Astrocyte (in vitro differentiated cells and primary cell): Measurements from ENCODE around the gene C1orf105. TPM values are rescaled to one million over a fixed set of nuclear protein-coding genes. Genes with fewer than 3 reads are reported as not detected.

Experiments
- DNase-seq: peaks from one replicate; pipeline ENCODE4 v3.0.0-alpha.2; 2010; ENCODE audit warnings: low read depth
- FAIRE-seq: peaks from 2 replicates; lab custom pipeline; 2011; peaks lifted over from hg19 to GRCh38; lab: Jason Lieb, UNC
- H2AFZ ChIP-seq: 2 replicates; pipeline ENCODE4 v1.6.0; 2012; ENCODE audit warnings: low read depth, low read length, inconsistent platforms
- H3K27ac ChIP-seq: 2 replicates; pipeline ENCODE4 v1.5.1; 2011; ENCODE audit warnings: low read depth, low read length, inconsistent platforms
- H3K27me3 ChIP-seq: 2 replicates; pipeline ENCODE4 v1.6.0; 2011; ENCODE audit warnings: low read length, inconsistent platforms; ENCODE audit not compliant: insufficient read depth
- H3K36me3 ChIP-seq: 2 replicates; pipeline ENCODE4 v1.5.1; 2011; ENCODE audit warnings: low read length, inconsistent platforms; ENCODE audit not compliant: insufficient read depth
- H3K4me1 ChIP-seq: 2 replicates; pipeline ENCODE4 v1.5.1; 2011; ENCODE audit warnings: low read length, inconsistent platforms; ENCODE audit not compliant: insufficient read depth
- H3K4me2 ChIP-seq: 2 replicates; pipeline ENCODE4 v1.6.0; 2012; ENCODE audit warnings: low read length, inconsistent platforms
- H3K4me3 ChIP-seq: 2 replicates; pipeline ENCODE4 v1.5.1; 2011; ENCODE audit warnings: low read depth, mild to moderate bottlenecking, low read length, inconsistent platforms; ENCODE audit not compliant: insufficient read depth
- H3K79me2 ChIP-seq: 2 replicates; pipeline ENCODE4 v1.6.0; 2012; ENCODE audit warnings: mild to moderate bottlenecking, low read length, inconsistent platforms; ENCODE audit not compliant: insufficient read depth
- H3K9ac ChIP-seq: 2 replicates; pipeline ENCODE4 v1.6.0; 2012; ENCODE audit warnings: mild to moderate bottlenecking, low read length, inconsistent platforms
- H3K9me3 ChIP-seq: 2 replicates; pipeline ENCODE4 v1.5.1; 2012; ENCODE audit warnings: low read depth, mild to moderate bottlenecking, low read length, inconsistent platforms; ENCODE audit not compliant: insufficient read depth
- H4K20me1 ChIP-seq: 2 replicates; pipeline ENCODE4 v1.6.0; 2012; ENCODE audit warnings: low read length, inconsistent platforms; ENCODE audit not compliant: insufficient read depth
- H3K27ac Mint-ChIP-seq: one replicate; pipeline ENCODE4 v1.8.0; 2021; ENCODE audit warnings: mild to moderate bottlenecking, mixed read lengths; ENCODE audit not compliant: unreplicated experiment
- H3K27me3 Mint-ChIP-seq: one replicate; pipeline ENCODE4 v1.8.0; 2021; ENCODE audit warnings: low read depth, mixed read lengths; ENCODE audit not compliant: unreplicated experiment
- H3K36me3 Mint-ChIP-seq: one replicate; pipeline ENCODE4 v1.8.0; 2021; ENCODE audit warnings: low read depth, mixed read lengths; ENCODE audit not compliant: unreplicated experiment
- H3K4me1 Mint-ChIP-seq: one replicate; pipeline ENCODE4 v1.8.0; 2021; ENCODE audit warnings: low read depth, mixed read lengths; ENCODE audit not compliant: unreplicated experiment
- H3K4me3 Mint-ChIP-seq: one replicate; pipeline ENCODE4 v1.8.0; 2021; ENCODE audit warnings: mild to moderate bottlenecking, moderate library complexity, mixed read lengths; ENCODE audit not compliant: unreplicated experiment
- H3K9me3 Mint-ChIP-seq: one replicate; pipeline ENCODE4 v1.8.0; 2021; ENCODE audit warnings: mild to moderate bottlenecking, mixed read lengths; ENCODE audit not compliant: unreplicated experiment
- EZH2 ChIP-seq: IDR thresholded peaks from 2 replicates; pipeline ENCODE4 v1.6.1; 2012; ENCODE audit warnings: mild to moderate bottlenecking, low read length, inconsistent platforms; ENCODE audit not compliant: insufficient read depth
- total RNA-seq: library from RNA; stranded (reverse); gene quantifications from 2 replicates; pipeline ENCODE4 v1.2.1, GENCODE V29; 2021
- TF ChIP-seq, protein P1 (sequence below): IDR thresholded peaks from 2 replicates; pipeline ENCODE4 v1.5.1; 2011; ENCODE audit warnings: low read depth, mild to moderate bottlenecking, inconsistent platforms, low read length, moderate library complexity; ENCODE audit not compliant: insufficient read depth

Gene C1orf105
- total RNA-seq, 1 donor from 2014 or later, result not detected

DNA sequence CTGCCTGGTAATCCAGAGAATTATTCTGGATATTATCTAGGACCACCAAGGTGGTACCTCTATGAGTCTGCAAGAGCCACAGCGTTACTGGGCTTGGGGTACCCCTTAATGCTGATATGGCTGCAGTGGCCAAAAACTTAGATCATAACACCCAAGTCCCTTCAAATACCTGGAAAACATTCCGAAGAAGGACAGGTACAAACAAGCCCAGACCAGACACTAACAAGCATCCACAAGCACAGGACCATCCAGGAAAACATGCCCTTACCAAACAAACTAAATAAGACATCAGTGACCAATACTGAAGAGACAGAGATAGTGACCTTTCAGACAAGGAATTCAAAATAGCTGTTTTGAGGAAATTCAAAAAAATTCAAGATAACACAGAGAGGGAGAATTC lies 2.9 kb downstream of the C1orf105 start:
- no peaks in the 10 kb centered on the region for H3K79me2 ChIP-seq
- no peak overlapping the region for H2AFZ ChIP-seq
- H3K4me2 ChIP-seq, result no peak overlapping the region
- DNase-seq (no peak), FAIRE-seq (no peak)
- no peaks in the 10 kb centered on the region for H3K36me3 ChIP-seq
- no peaks in the 10 kb centered on the region for H3K27me3 ChIP-seq
- no peaks in the 10 kb centered on the region for H3K9me3 ChIP-seq
- Mint-ChIP-seq H3K27ac (no peak overlapping the region), H3K4me1 (peaks cover 4% of the 10 kb centered on the region), H3K9me3 (no peaks in the 10 kb centered on the region), H3K36me3 (no peaks in the 10 kb centered on the region), H3K27me3 (no peaks in the 10 kb centered on the region), H3K4me3 (no peak overlapping the region)
- no peak overlapping the region for H3K4me3 ChIP-seq
- TF ChIP-seq EZH2, result no peak
- TF ChIP-seq, protein P1, sequence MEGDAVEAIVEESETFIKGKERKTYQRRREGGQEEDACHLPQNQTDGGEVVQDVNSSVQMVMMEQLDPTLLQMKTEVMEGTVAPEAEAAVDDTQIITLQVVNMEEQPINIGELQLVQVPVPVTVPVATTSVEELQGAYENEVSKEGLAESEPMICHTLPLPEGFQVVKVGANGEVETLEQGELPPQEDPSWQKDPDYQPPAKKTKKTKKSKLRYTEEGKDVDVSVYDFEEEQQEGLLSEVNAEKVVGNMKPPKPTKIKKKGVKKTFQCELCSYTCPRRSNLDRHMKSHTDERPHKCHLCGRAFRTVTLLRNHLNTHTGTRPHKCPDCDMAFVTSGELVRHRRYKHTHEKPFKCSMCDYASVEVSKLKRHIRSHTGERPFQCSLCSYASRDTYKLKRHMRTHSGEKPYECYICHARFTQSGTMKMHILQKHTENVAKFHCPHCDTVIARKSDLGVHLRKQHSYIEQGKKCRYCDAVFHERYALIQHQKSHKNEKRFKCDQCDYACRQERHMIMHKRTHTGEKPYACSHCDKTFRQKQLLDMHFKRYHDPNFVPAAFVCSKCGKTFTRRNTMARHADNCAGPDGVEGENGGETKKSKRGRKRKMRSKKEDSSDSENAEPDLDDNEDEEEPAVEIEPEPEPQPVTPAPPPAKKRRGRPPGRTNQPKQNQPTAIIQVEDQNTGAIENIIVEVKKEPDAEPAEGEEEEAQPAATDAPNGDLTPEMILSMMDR, result no peak
- H3K4me1 ChIP-seq, result no peaks in the 10 kb centered on the region
- no peaks in the 10 kb centered on the region for H4K20me1 ChIP-seq
- no peak overlapping the region for H3K9ac ChIP-seq
- no peak overlapping the region for H3K27ac ChIP-seq

DNA sequence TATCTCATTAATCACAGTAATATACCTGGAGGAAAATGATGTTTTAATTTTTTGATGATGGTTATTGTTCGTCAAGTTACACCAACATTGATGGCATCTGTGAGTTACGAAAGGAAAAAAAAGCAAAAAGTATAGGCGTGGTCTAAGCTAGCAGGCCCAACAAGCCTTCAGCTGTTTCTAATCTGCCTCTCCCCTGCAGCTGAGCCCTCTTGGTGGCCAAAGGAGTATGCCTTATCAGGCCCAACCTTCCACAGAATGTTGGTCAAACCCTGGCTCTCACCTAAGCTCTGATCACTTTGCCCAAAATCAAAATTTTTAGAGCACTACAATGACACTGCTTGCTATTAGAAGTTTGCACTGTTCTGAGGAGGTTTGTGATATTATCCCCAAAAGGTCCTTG lies 4.9 kb downstream of the C1orf105 start:
- no peak overlapping the region for H3K4me3 ChIP-seq
- no peak overlapping the region for H3K4me2 ChIP-seq
- H3K36me3 ChIP-seq, result no peaks in the 10 kb centered on the region
- Mint-ChIP-seq H3K27me3 (no peaks in the 10 kb centered on the region), H3K9me3 (no peaks in the 10 kb centered on the region), H3K36me3 (no peaks in the 10 kb centered on the region), H3K4me3 (no peak overlapping the region), H3K4me1 (peaks cover 2% of the 10 kb centered on the region), H3K27ac (no peak overlapping the region)
- DNase-seq, result no peak
- FAIRE-seq, result no peak
- peaks cover 4% of the 10 kb centered on the region for H4K20me1 ChIP-seq
- no peaks in the 10 kb centered on the region for H3K27me3 ChIP-seq
- no peak overlapping the region for H3K9ac ChIP-seq
- TF ChIP-seq, protein P1, result no peak
- TF ChIP-seq EZH2, result no peak
- no peaks in the 10 kb centered on the region for H3K79me2 ChIP-seq
- H3K4me1 ChIP-seq, result no peaks in the 10 kb centered on the region
- no peaks in the 10 kb centered on the region for H3K9me3 ChIP-seq
- no peak overlapping the region for H2AFZ ChIP-seq
- no peak overlapping the region for H3K27ac ChIP-seq

DNA sequence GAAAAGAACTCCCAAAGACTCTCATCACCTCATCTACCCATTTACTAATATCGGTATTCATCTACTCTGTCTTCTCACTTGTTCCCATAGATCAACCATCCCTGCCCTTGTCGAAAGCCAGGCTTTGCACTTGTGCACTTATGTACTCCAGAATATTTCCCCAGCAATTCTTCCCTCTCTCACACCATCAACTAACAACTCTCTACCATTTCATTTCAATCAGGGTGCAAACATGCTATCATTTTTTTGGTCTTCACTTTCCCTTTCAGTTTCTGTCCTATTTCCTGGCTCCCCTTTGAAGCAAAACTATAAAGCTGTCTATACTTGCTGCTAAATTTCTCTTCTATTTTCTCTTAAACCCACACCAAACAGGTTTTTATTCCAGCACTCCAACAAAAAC lies 6.7 kb downstream of the C1orf105 start:
- Histone ChIP-seq H3K79me2 (no peaks in the 10 kb centered on the region), H3K9ac (no peak overlapping the region), H4K20me1 (peaks cover 4% of the 10 kb centered on the region), H3K4me1 (no peaks in the 10 kb centered on the region), H3K4me2 (no peak overlapping the region), H2AFZ (no peak overlapping the region), H3K27ac (no peak overlapping the region), H3K27me3 (no peaks in the 10 kb centered on the region), H3K36me3 (no peaks in the 10 kb centered on the region), H3K9me3 (no peaks in the 10 kb centered on the region), H3K4me3 (no peak overlapping the region)
- H3K4me1 Mint-ChIP-seq, result peaks cover 2% of the 10 kb centered on the region
- H3K27me3 Mint-ChIP-seq, result no peaks in the 10 kb centered on the region
- TF ChIP-seq, protein P1, result no peak
- no peak for TF ChIP-seq EZH2
- no peak for DNase-seq
- no peak overlapping the region for H3K4me3 Mint-ChIP-seq
- H3K36me3 Mint-ChIP-seq, result no peaks in the 10 kb centered on the region
- H3K9me3 Mint-ChIP-seq, result no peaks in the 10 kb centered on the region
- FAIRE-seq, result no peak
- H3K27ac Mint-ChIP-seq, result no peak overlapping the region
